ENCODE measurements around the gene ABTB1. TPM values are rescaled to one million over a fixed set of nuclear protein-coding genes. Genes with fewer than 3 reads are reported as not detected.
A peak's percentile ranks its signal among the peaks of the same experiment; 100 is the strongest.

The ABTB1 gene
- total RNA-seq, 4 donors from 2014 or later, result 25.3 to 50.3 (median 35.8) TPM

GRCh38 chr3:127711021-127711695 lies 38.4 kb downstream of the ABTB1 start:
- ATAC-seq, result no peak
- 88 to 96% methylated on average over 3 to 5 of the region's 14 CpGs for WGBS, 2 donors (ENCODE audit: low coverage in 1 of 2)
- H3K27ac ChIP-seq, result peak overlapping the region in 3 of 4 donors; percentile 65 to 75 (median 73)
- TF ChIP-seq POLR2A (IDR thresholded peaks at IDR 0.05) (no peak), EP300 (IDR thresholded peaks at IDR 0.05) (no peak)
- no peaks in the 10 kb centered on the region for H3K9me3 ChIP-seq
- peaks cover 0 to 83% (median 17%) of the 10 kb centered on the region in 3 donors for H3K4me1 ChIP-seq
- H3K36me3 ChIP-seq, result peaks cover 0 to 44% of the 10 kb centered on the region in 2 donors
- H3K4me3 ChIP-seq, result no peak overlapping the region
- H3K27me3 ChIP-seq, result no peaks in the 10 kb centered on the region

- TF ChIP-seq EP300 (IDR thresholded peaks at IDR 0.05), result no peak
- no peak for TF ChIP-seq CTCF (IDR thresholded peaks at IDR 0.05)
- TF ChIP-seq POLR2A (IDR thresholded peaks at IDR 0.05), result no peak
- no peak for TF ChIP-seq POLR2AphosphoS5 (IDR thresholded peaks at IDR 0.05)
- Histone ChIP-seq H3K36me3 (peaks cover 0 to 43% of the 10 kb centered on the region in 2 donors), H3K4me1 (peaks cover 0 to 78% (median 17%) of the 10 kb centered on the region in 3 donors), H3K9me3 (no peaks in the 10 kb centered on the region), H3K4me3 (no peak overlapping the region), H3K27ac (peak overlapping the region in 3 of 4 donors; percentile 2 to 56 (median 54)), H3K27me3 (no peaks in the 10 kb centered on the region)
- 100% methylated on average over 1 of the region's 14 CpGs; no CpG with 5 or more reads in 1 of the 2 donors for WGBS, 2 donors (ENCODE audit: low coverage in 1 of 2)
- no peak for ATAC-seq
Observed at GRCh38 chr3:127711896-127712295, 39.1 kb downstream of the ABTB1 start.

GRCh38 chr3:127712461-127712860 lies 39.7 kb downstream of the ABTB1 start:
- TF ChIP-seq POLR2A (IDR thresholded peaks at IDR 0.05), result no peak
- TF ChIP-seq POLR2AphosphoS5 (IDR thresholded peaks at IDR 0.05), result no peak
- no peak for TF ChIP-seq CTCF (IDR thresholded peaks at IDR 0.05)
- no peak for TF ChIP-seq EP300 (IDR thresholded peaks at IDR 0.05)
- Histone ChIP-seq H3K4me1 (peaks cover 0 to 77% (median 17%) of the 10 kb centered on the region in 3 donors), H3K4me3 (no peak overlapping the region), H3K9me3 (no peaks in the 10 kb centered on the region), H3K27me3 (no peaks in the 10 kb centered on the region), H3K36me3 (peaks cover 0 to 48% of the 10 kb centered on the region in 2 donors), H3K27ac (peak overlapping the region in 3 of 4 donors; percentile 2 to 56 (median 54))
- ATAC-seq, result no peak
- whole genome bisulfite sequencing, 2 donors (ENCODE audit: low coverage in 1 of 2), result 77% methylated on average over 3 of the region's 9 CpGs; no CpG with 5 or more reads in 1 of the 2 donors

- H3K4me1 ChIP-seq, result peaks cover 0 to 77% (median 10%) of the 10 kb centered on the region in 3 donors
- H3K9me3 ChIP-seq, result no peaks in the 10 kb centered on the region
- 67 to 90% methylated on average over 3 to 4 of the region's 9 CpGs for WGBS, 2 donors (ENCODE audit: low coverage in 1 of 2)
- no peaks in the 10 kb centered on the region for H3K27me3 ChIP-seq
- H3K27ac ChIP-seq, result peak overlapping the region in 3 of 4 donors; percentile 18 to 56 (median 54)
- TF ChIP-seq CTCF (IDR thresholded peaks at IDR 0.05) (no peak), POLR2A (IDR thresholded peaks at IDR 0.05) (no peak)
- no peak overlapping the region for H3K4me3 ChIP-seq
- H3K36me3 ChIP-seq, result peaks cover 0 to 51% of the 10 kb centered on the region in 2 donors
- no peak for ATAC-seq
Observed at GRCh38 chr3:127712881-127713771, 40.4 kb downstream of the ABTB1 start.

GRCh38 chr3:127714125-127714571 lies 41.4 kb downstream of the ABTB1 start:
- Histone ChIP-seq H3K9me3 (no peaks in the 10 kb centered on the region), H3K36me3 (peaks cover 0 to 58% of the 10 kb centered on the region in 2 donors), H3K27me3 (no peaks in the 10 kb centered on the region), H3K4me3 (no peak overlapping the region), H3K27ac (peak overlapping the region in 2 of 4 donors; percentile 54 to 56), H3K4me1 (peaks cover 0 to 73% (median 8%) of the 10 kb centered on the region in 3 donors)
- no peak for ATAC-seq
- TF ChIP-seq POLR2AphosphoS5 (IDR thresholded peaks at IDR 0.05) (no peak), EP300 (IDR thresholded peaks at IDR 0.05) (no peak)
- 78 to 86% methylated on average over 5 of the region's 10 CpGs for WGBS, 2 donors (ENCODE audit: low coverage in 1 of 2)

Measured in gastroesophageal sphincter (tissue), 4 donors.